Erythroblast (primary cell): ENCODE results near the gene CDSN.

ENCODE experiments used
- GATA1 ChIP-seq: IDR thresholded peaks from 2 replicates; pipeline ENCODE4 v1.6.1; 2011; ENCODE audit warnings: low read depth, mild to moderate bottlenecking, control low read depth, low read length, moderate library complexity
- POLR2A ChIP-seq: IDR thresholded peaks from 2 replicates; pipeline ENCODE4 v1.6.1; 2011; ENCODE audit warnings: mild to moderate bottlenecking, low read length

DNA sequence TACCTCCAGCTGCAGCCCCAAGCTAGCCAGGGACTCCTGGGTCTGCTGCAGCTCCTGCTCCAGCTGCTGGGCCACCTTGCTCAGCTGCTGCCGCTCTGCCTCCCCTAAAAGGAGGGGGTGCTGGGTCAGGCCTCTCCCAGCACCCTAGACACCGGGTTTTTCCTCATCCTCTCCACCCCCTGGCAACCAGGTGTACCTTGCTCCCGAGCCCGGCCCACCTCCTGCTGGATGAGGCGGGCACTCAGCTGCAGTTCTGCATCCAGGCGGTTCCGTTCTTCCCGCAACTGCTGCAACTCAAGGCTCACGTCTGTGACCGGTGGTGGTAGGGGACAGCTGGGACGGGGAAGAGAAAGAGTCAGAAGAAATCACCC, 24.7 kb upstream of the CDSN start:
- TF ChIP-seq POLR2A (no peak), GATA1 (no peak)
